Right lobe of liver (tissue), 4 donors: ENCODE data around the gene PNKP.

Experiments
- POLR2A ChIP-seq: fragments of 450-650 bp; IDR thresholded peaks from one replicate; pipeline ENCODE4 v1.6.1; 2017; ENCODE audit warnings: antibody characterized with exemption, mild to moderate bottlenecking
- TF ChIP-seq, protein P1 (sequence below), 4 donors: fragments of 200-600 bp in 3 of 4; fragments of 450-650 bp in 1 of 4; IDR thresholded peaks; one replicate each; pipeline versions ENCODE4 v1.5.1 to v1.8.0; 2016 to 2022; ENCODE audit warnings: antibody characterized with exemption in 4 of 4, mild to moderate bottlenecking in 2 of 4
- donor health status: DM: no; HTN: no; CAD: no.
- donor health status: DM: no; HTN: no; CAD: no.
- donor health status: DM: no; HTN: yes; CAD: no.

DNA sequence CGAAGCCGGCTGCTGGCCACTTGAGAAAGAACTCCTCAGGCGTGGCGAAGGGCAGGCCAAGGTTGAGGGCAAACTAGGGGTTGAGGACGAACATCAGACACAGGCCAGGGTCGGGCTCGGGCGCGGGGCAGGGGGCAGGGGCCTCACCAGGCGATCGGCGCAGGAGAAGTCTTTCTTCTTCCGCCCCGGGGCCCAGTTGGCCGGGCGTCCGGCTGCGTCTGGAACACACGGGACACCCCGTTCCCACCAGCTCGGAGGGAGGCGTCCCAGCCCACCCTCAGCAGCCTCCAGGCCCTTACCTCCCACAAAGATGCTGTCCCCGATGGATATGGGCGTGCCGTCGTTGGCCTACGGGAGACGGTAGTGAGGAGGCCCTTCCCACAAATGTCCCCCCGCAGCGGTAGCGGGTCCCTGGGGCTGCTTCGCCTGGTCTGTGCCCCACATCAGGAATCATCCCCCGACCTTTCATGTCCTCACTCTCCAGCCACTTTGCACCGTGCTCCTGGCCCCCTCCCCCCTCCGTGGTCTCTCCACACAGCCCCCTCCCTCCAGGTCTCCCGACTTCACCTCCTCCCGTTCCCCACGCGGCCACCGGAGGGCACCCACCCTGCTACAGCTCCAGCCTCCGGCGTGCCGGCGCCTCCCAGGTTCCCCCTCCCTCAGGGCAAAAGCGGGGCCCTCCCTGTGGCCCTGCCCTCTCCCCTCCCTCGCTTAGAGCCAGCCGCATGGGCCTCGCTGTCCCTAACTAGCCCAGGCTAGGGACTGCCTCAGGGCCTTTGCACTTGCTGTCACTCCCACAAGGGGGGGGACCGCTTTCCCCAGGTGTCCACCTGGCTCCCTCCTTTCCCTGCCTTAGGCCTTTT lies 4.8 kb downstream of the PNKP start:
- TF ChIP-seq, protein P1, sequence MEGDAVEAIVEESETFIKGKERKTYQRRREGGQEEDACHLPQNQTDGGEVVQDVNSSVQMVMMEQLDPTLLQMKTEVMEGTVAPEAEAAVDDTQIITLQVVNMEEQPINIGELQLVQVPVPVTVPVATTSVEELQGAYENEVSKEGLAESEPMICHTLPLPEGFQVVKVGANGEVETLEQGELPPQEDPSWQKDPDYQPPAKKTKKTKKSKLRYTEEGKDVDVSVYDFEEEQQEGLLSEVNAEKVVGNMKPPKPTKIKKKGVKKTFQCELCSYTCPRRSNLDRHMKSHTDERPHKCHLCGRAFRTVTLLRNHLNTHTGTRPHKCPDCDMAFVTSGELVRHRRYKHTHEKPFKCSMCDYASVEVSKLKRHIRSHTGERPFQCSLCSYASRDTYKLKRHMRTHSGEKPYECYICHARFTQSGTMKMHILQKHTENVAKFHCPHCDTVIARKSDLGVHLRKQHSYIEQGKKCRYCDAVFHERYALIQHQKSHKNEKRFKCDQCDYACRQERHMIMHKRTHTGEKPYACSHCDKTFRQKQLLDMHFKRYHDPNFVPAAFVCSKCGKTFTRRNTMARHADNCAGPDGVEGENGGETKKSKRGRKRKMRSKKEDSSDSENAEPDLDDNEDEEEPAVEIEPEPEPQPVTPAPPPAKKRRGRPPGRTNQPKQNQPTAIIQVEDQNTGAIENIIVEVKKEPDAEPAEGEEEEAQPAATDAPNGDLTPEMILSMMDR (IDR thresholded peaks at IDR 0.05) = no peak
- no peak for TF ChIP-seq POLR2A
